Cardiac muscle cell (in vitro differentiated cells and primary cell): ENCODE data around the gene SELENOI. TPM values are rescaled to one million over a fixed set of nuclear protein-coding genes. Genes with fewer than 3 reads are reported as not detected.

ENCODE experiments used
- DNase-seq, 2 donors: peaks; one replicate each; pipeline versions ENCODE4 v3.0.0 to v3.0.0-alpha.2; 2010 to 2017; ENCODE audit warnings: low read depth in 1 of 2, low spot score in 1 of 2
- H3K27ac ChIP-seq: fragments of 200-600 bp; sonication (generic); 2 replicates; pipeline ENCODE4 v1.5.1; 2016
- H3K27me3 ChIP-seq: fragments of 200-600 bp; sonication (generic); 2 replicates; pipeline ENCODE4 v1.6.0; 2016; ENCODE audit warnings: control low read depth
- H3K36me3 ChIP-seq: fragments of 200-600 bp; sonication (generic); 2 replicates; pipeline ENCODE4 v1.5.1; 2016; ENCODE audit warnings: control low read depth
- H3K4me1 ChIP-seq: fragments of 200-600 bp; sonication (generic); 2 replicates; pipeline ENCODE4 v1.8.1; 2017; ENCODE audit warnings: low read depth, mild to moderate bottlenecking, mixed run types
- H3K4me3 ChIP-seq: fragments of 200-600 bp; sonication (generic); 2 replicates; pipeline ENCODE4 v1.5.1; 2016; ENCODE audit warnings: mild to moderate bottlenecking
- H3K9me3 ChIP-seq: fragments of 200-600 bp; sonication (generic); 2 replicates; pipeline ENCODE4 v1.5.1; 2017; ENCODE audit warnings: low read depth, mild to moderate bottlenecking, control low read depth
- polyA plus RNA-seq: library from polyadenylated mRNA; unstranded; fragments of >200 nt; fragmentation: Nextera tagmentation; extraction: Ambion mirVana; gene quantifications from 2 replicates; pipeline ENCODE4 v1.2.1, GENCODE V29; 2016
- total RNA-seq: library from RNA; depleted of rRNA; stranded (reverse); fragments of >200 nt; gene quantifications from 2 replicates; pipeline ENCODE4 v1.2.3, GENCODE V29; 2016
- TF ChIP-seq, protein P1 (sequence below): IDR thresholded peaks from 2 replicates; pipeline ENCODE4 v1.5.1; 2012; ENCODE audit warnings: low read depth, mild to moderate bottlenecking, low read length

SELENOI gene
- total and polyA plus RNA-seq, 2 experiments from 2014 or later, result 9.3 to 10.4 TPM

DNA sequence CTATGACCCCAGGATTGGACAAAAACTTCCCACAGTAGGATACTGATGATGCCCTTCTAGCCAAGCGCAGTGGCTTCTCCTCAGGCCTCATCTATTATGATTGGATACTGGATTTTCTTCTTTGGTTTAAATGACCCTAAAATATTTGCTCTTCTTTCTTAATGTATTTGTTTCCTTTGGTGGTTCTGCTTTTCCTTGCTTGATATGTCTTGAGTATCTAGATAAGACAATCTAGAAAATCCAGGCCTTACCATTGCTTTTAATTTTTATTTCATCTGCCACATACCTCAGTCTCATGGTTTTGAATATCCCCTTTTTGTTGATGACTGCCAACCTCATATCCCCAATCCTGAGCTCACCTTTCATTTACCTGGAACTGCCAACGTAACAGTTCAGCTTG is 96.4 kb downstream of the SELENOI start:
- DNase-seq, result no peak
- no peaks in the 10 kb centered on the region for H3K9me3 ChIP-seq
- no peaks in the 10 kb centered on the region for H3K36me3 ChIP-seq
- H3K27me3 ChIP-seq, result no peaks in the 10 kb centered on the region
- no peaks in the 10 kb centered on the region for H3K4me1 ChIP-seq
- no peak overlapping the region for H3K27ac ChIP-seq
- TF ChIP-seq, protein P1, sequence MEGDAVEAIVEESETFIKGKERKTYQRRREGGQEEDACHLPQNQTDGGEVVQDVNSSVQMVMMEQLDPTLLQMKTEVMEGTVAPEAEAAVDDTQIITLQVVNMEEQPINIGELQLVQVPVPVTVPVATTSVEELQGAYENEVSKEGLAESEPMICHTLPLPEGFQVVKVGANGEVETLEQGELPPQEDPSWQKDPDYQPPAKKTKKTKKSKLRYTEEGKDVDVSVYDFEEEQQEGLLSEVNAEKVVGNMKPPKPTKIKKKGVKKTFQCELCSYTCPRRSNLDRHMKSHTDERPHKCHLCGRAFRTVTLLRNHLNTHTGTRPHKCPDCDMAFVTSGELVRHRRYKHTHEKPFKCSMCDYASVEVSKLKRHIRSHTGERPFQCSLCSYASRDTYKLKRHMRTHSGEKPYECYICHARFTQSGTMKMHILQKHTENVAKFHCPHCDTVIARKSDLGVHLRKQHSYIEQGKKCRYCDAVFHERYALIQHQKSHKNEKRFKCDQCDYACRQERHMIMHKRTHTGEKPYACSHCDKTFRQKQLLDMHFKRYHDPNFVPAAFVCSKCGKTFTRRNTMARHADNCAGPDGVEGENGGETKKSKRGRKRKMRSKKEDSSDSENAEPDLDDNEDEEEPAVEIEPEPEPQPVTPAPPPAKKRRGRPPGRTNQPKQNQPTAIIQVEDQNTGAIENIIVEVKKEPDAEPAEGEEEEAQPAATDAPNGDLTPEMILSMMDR, result no peak
- H3K4me3 ChIP-seq, result no peak overlapping the region

DNA sequence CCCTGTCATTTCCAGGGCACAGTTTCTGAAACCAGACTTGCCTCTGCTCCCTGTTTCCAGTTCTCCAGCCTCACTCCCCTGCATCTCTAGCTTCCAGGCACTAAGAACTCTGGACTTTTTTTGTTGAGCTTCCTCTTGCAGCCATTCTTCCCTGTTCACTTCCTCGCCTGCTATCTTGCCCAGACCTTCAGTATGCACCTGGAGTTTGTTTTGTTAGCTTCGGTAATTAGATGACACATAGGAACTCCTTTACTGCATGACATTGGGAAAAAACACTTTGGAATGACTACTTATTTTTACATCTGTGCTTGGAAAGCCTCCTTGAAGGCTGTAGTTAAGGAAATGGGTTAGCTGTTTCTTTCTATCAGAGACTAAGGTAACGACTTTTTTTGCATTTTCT is 96.8 kb downstream of the SELENOI start:
- TF ChIP-seq, protein P1, result no peak
- no peak for DNase-seq
- Histone ChIP-seq H3K27me3 (no peaks in the 10 kb centered on the region), H3K9me3 (no peaks in the 10 kb centered on the region), H3K4me1 (no peaks in the 10 kb centered on the region), H3K4me3 (no peak overlapping the region), H3K36me3 (no peaks in the 10 kb centered on the region), H3K27ac (no peak overlapping the region)

DNA sequence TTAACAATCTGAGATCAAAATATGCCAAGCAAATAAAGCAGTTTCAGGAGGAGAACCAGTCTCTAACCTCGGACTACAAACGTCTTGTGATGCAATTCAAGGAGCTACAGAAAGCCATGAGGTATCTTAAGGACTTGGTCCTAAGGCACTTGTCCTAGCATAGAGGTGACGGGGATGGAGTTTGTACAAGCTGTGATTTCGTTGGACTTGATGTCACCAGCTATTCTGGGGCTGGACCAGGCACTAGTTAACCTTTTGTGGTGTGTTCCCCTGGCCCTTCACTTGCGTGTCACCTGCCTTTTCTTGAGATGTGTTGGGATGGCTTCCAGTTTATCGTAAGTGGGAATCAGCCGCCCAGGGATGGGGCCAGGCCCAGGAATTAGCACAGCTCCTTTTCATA is 98.3 kb downstream of the SELENOI start:
- no peaks in the 10 kb centered on the region for H3K36me3 ChIP-seq
- no peak for DNase-seq

More for the DNA sequence above, 98.3 kb downstream of the SELENOI start:
- Histone ChIP-seq H3K27me3 (no peaks in the 10 kb centered on the region), H3K9me3 (no peaks in the 10 kb centered on the region), H3K27ac (no peak overlapping the region), H3K4me1 (no peaks in the 10 kb centered on the region), H3K4me3 (no peak overlapping the region)
- TF ChIP-seq, protein P1, result no peak

Other genes with a start within 250 kb of the SELENOI start
- 1.2 and 1.6 TPM in 2 replicates for gene GAREM2, start 173.1 kb upstream of the SELENOI start, total RNA-seq
- 0.84 and 2.8 TPM in 2 replicates for gene GAREM2, start 173.1 kb upstream of the SELENOI start, polyA plus RNA-seq
- gene HADHA, start 101.5 kb upstream of the SELENOI start, total RNA-seq, result 149 and 154 TPM in 2 replicates
- gene HADHA, start 101.5 kb upstream of the SELENOI start, polyA plus RNA-seq, result 197 and 223 TPM in 2 replicates
- gene HADHB, start 101.2 kb upstream of the SELENOI start, total RNA-seq, result 108 and 118 TPM in 2 replicates
- 189 and 229 TPM in 2 replicates for gene HADHB, start 101.2 kb upstream of the SELENOI start, polyA plus RNA-seq
- gene ADGRF3, start 646 bp downstream of the SELENOI start, total RNA-seq, result 0.11 and 0.12 TPM in 2 replicates
- 0.33 and 0.56 TPM in 2 replicates for gene ADGRF3, start 646 bp downstream of the SELENOI start, polyA plus RNA-seq
- not detected in 2 replicates for gene DRC1, start 55.8 kb downstream of the SELENOI start, total RNA-seq
- not detected in 2 replicates for gene DRC1, start 55.8 kb downstream of the SELENOI start, polyA plus RNA-seq
- gene OTOF, start 132.0 kb downstream of the SELENOI start, total RNA-seq, result 0.04 TPM in 1 of 2 replicates, not detected in the other
- gene OTOF, start 132.0 kb downstream of the SELENOI start, polyA plus RNA-seq, result 0.30 TPM in 1 of 2 replicates, not detected in the other